ENCODE results near the gene NOS3. TPM values are rescaled to one million over a fixed set of nuclear protein-coding genes. Genes with fewer than 3 reads are reported as not detected.

The NOS3 gene
- total RNA-seq, 1 donor from 2014 or later: 1.7 TPM

- no peaks in the 10 kb centered on the region for H3K9me3 Mint-ChIP-seq
- H3K4me1 Mint-ChIP-seq (ENCODE audit: unreplicated experiment): peaks cover 11% of the 10 kb centered on the region
- DNase-seq (ENCODE audit: extremely low spot score, unreplicated experiment): no peak
- H3K27ac Mint-ChIP-seq: no peak overlapping the region
- peaks cover 69% of the 10 kb centered on the region for H3K27me3 Mint-ChIP-seq
- no peak for TF ChIP-seq CTCF (conservative IDR thresholded peaks at IDR 0.05)
- no peaks in the 10 kb centered on the region for H3K36me3 Mint-ChIP-seq
- no peak overlapping the region for H3K4me3 Mint-ChIP-seq
These were observed 8.5 kb upstream of the NOS3 start for GRCh38 chr7:150982351-150982750.

- Mint-ChIP-seq H3K36me3 (no peaks in the 10 kb centered on the region), H3K9me3 (no peaks in the 10 kb centered on the region), H3K27ac (no peak overlapping the region), H3K4me1 (ENCODE audit: unreplicated experiment) (peaks cover 5% of the 10 kb centered on the region), H3K27me3 (peaks cover 71% of the 10 kb centered on the region), H3K4me3 (no peak overlapping the region)
- no peak for TF ChIP-seq CTCF (conservative IDR thresholded peaks at IDR 0.05)
- DNase-seq (ENCODE audit: extremely low spot score, unreplicated experiment): no peak
These were observed 6.9 kb upstream of the NOS3 start for GRCh38 chr7:150983893-150984368.

DNA sequence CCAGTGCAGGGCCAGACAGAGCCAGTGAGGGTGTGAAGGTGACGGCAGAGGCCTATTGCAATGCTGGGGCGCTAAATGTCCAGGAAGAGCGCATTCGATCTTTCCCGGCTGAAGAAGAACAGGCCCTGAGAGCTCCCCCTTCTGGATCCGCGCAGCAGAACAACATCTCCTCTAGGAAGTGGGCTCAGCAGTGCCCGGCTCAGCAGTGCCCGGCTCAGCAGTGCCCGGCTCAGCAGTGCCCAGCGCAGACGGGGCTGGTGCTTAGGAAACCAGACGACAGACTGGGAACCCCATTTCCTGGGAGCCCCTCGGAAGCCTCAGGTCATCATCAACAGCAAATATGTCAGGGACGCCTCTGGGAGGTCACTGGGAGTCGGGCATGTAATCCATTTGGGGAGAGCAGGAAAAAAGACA is 4.7 kb upstream of the NOS3 start:
- Mint-ChIP-seq H3K27ac (no peak overlapping the region), H3K27me3 (peaks cover 61% of the 10 kb centered on the region), H3K9me3 (peaks cover 6% of the 10 kb centered on the region), H3K36me3 (no peaks in the 10 kb centered on the region), H3K4me1 (ENCODE audit: unreplicated experiment) (peaks cover 10% of the 10 kb centered on the region), H3K4me3 (no peak overlapping the region)
- TF ChIP-seq CTCF (conservative IDR thresholded peaks at IDR 0.05): peak; percentile 80
- DNase-seq (ENCODE audit: extremely low spot score, unreplicated experiment): no peak

DNA sequence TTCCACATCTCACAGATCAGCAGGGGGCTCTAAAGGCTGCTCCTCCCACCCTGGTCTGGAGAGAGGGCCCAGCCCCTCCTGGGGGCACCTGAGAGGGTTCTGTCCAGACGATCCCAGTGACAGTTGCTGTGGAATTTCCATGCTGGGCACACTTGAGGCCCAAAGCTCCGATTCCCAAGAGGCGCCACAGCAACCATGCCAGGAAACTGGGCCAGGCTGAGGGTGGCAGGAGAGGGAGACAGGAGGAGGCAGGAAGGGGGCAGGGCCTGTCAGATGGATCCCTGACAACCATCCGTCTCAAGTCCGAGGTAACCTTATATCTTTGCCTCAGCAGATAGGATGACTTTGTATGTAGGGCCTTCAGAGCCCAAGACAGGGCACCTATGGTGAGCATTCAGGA is 4.3 kb upstream of the NOS3 start:
- Mint-ChIP-seq H3K4me3 (no peak overlapping the region), H3K36me3 (no peaks in the 10 kb centered on the region), H3K4me1 (ENCODE audit: unreplicated experiment) (peaks cover 10% of the 10 kb centered on the region), H3K27ac (no peak overlapping the region), H3K27me3 (peaks cover 58% of the 10 kb centered on the region), H3K9me3 (peaks cover 6% of the 10 kb centered on the region)
- DNase-seq (ENCODE audit: extremely low spot score, unreplicated experiment): no peak
- no peak for TF ChIP-seq CTCF (conservative IDR thresholded peaks at IDR 0.05)

GRCh38 chr7:150988230-150989226 is 2.3 kb upstream of the NOS3 start:
- peak overlapping the region; percentile 60 for H3K4me3 Mint-ChIP-seq
- no peaks in the 10 kb centered on the region for H3K36me3 Mint-ChIP-seq
- H3K27me3 Mint-ChIP-seq: peaks cover 41% of the 10 kb centered on the region

More at GRCh38 chr7:150988230-150989226, 2.3 kb upstream of the NOS3 start:
- TF ChIP-seq CTCF (conservative IDR thresholded peaks at IDR 0.05): peak; percentile 95
- H3K9me3 Mint-ChIP-seq: peaks cover 6% of the 10 kb centered on the region
- peaks cover 14% of the 10 kb centered on the region for H3K4me1 Mint-ChIP-seq (ENCODE audit: unreplicated experiment)
- H3K27ac Mint-ChIP-seq: no peak overlapping the region
- DNase-seq (ENCODE audit: extremely low spot score, unreplicated experiment): no peak

Measured in type B pancreatic cell (in vitro differentiated cells).